Gastroesophageal sphincter (tissue), 3 donors: ENCODE measurements around the gene FCRL5.

Source experiments
- POLR2A ChIP-seq, 2 donors: fragments of 450-650 bp; IDR thresholded peaks; one replicate each; pipeline ENCODE4 v1.6.1; 2017; ENCODE audit warnings: antibody characterized with exemption in 2 of 2, mild to moderate bottlenecking in 2 of 2, moderate library complexity in 1 of 2
- POLR2AphosphoS5 ChIP-seq: sonication (generic); formaldehyde crosslinking; IDR thresholded peaks from one replicate; pipeline ENCODE4 v1.6.1; 2017; ENCODE audit warnings: antibody characterized with exemption
- TF ChIP-seq, protein P1 (sequence below), 4 experiments: fragments of 200-600 bp in 2 of 4; fragments of 450-650 bp in 2 of 4; sonication (generic) in 1 of 4; IDR thresholded peaks; one replicate each; pipeline ENCODE4 v1.5.1; 2017 to 2019; ENCODE audit warnings: antibody characterized with exemption in 4 of 4, mild to moderate bottlenecking in 2 of 4, moderate library complexity in 2 of 4

GRCh38 chr1:157519451-157519850 is 32.9 kb downstream of the FCRL5 start:
- TF ChIP-seq, protein P1, sequence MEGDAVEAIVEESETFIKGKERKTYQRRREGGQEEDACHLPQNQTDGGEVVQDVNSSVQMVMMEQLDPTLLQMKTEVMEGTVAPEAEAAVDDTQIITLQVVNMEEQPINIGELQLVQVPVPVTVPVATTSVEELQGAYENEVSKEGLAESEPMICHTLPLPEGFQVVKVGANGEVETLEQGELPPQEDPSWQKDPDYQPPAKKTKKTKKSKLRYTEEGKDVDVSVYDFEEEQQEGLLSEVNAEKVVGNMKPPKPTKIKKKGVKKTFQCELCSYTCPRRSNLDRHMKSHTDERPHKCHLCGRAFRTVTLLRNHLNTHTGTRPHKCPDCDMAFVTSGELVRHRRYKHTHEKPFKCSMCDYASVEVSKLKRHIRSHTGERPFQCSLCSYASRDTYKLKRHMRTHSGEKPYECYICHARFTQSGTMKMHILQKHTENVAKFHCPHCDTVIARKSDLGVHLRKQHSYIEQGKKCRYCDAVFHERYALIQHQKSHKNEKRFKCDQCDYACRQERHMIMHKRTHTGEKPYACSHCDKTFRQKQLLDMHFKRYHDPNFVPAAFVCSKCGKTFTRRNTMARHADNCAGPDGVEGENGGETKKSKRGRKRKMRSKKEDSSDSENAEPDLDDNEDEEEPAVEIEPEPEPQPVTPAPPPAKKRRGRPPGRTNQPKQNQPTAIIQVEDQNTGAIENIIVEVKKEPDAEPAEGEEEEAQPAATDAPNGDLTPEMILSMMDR (IDR thresholded peaks at IDR 0.05) = no peak
- no peak for TF ChIP-seq POLR2A (IDR thresholded peaks at IDR 0.05)
- no peak for TF ChIP-seq POLR2AphosphoS5
